Fibroblast of lung (primary cell): Measurements from ENCODE around the gene C19orf33. TPM values are rescaled to one million over a fixed set of nuclear protein-coding genes. Genes with fewer than 3 reads are reported as not detected.
A peak's percentile ranks its signal among the peaks of the same experiment; 100 is the strongest.

ENCODE experiments used
- DNase-seq, 2 donors: peaks; one replicate each; pipeline versions ENCODE4 v3.0.0 to v3.0.0-alpha.2; 2010; ENCODE audit warnings: low read depth in 2 of 2
- H2AFZ ChIP-seq: 2 replicates; pipeline ENCODE4 v1.5.1; 2012; ENCODE audit warnings: low read length, control low read depth, inconsistent platforms
- H3K27ac ChIP-seq: 2 replicates; pipeline ENCODE4 v1.5.1; 2011; ENCODE audit warnings: low read length, control low read depth; ENCODE audit not compliant: insufficient read depth
- H3K27me3 ChIP-seq: 2 replicates; pipeline ENCODE4 v1.5.1; 2011; ENCODE audit warnings: mild to moderate bottlenecking, low read length; ENCODE audit not compliant: control insufficient read depth, insufficient read depth
- H3K36me3 ChIP-seq: 2 replicates; pipeline ENCODE4 v1.5.1; 2011; ENCODE audit warnings: low read length; ENCODE audit not compliant: control insufficient read depth, insufficient read depth
- H3K4me1 ChIP-seq: 2 replicates; pipeline ENCODE4 v1.5.1; 2011; ENCODE audit warnings: low read length; ENCODE audit not compliant: control insufficient read depth, insufficient read depth; ENCODE audit errors: extremely low read depth
- H3K4me2 ChIP-seq: 2 replicates; pipeline ENCODE4 v1.5.1; 2011; ENCODE audit warnings: low read length, control low read depth; ENCODE audit not compliant: insufficient read depth; ENCODE audit errors: extremely low read depth
- H3K4me3 ChIP-seq, 4 experiments: fragments of 200-600 bp in 1 of 4; sonication (generic) in 1 of 4; replicated peaks in 1 of 4; 2 replicates each; pipeline ENCODE4 v1.5.1; 2011 to 2016; ENCODE audit warnings: low read length in 4 of 4, low read depth in 3 of 4, mild to moderate bottlenecking in 3 of 4, control low read depth in 2 of 4, inconsistent platforms in 1 of 4, mixed read lengths in 1 of 4; ENCODE audit not compliant: insufficient read depth in 1 of 4; ENCODE audit errors: control extremely low read depth in 1 of 4
- H3K79me2 ChIP-seq: 2 replicates; pipeline ENCODE4 v1.5.1; 2012; ENCODE audit warnings: mild to moderate bottlenecking, low read length, inconsistent platforms; ENCODE audit not compliant: control insufficient read depth, insufficient read depth
- H3K9ac ChIP-seq: 2 replicates; pipeline ENCODE4 v1.5.1; 2011; ENCODE audit warnings: mild to moderate bottlenecking, low read length, control low read depth; ENCODE audit not compliant: insufficient read depth
- H3K9me3 ChIP-seq: 2 replicates; pipeline ENCODE4 v1.5.1; 2012; ENCODE audit warnings: low read depth, low read length; ENCODE audit not compliant: control insufficient read depth, insufficient read depth
- H4K20me1 ChIP-seq: 2 replicates; pipeline ENCODE4 v1.5.1; 2011; ENCODE audit warnings: low read length; ENCODE audit not compliant: control insufficient read depth, insufficient read depth; ENCODE audit errors: extremely low read depth
- CTCF ChIP-seq, 2 donors: IDR thresholded peaks in 1 of 2; conservative IDR thresholded peaks in 1 of 2; 1 replicate in 1 of 2; 2 replicates in 1 of 2; pipeline ENCODE4 v1.5.1; 2011 to 2012; ENCODE audit warnings: low read length in 2 of 2, control low read depth in 1 of 2, inconsistent platforms in 1 of 2, low read depth in 1 of 2, mild to moderate bottlenecking in 1 of 2
- EZH2 ChIP-seq: IDR thresholded peaks from 2 replicates; pipeline ENCODE4 v1.5.1; 2012; ENCODE audit warnings: low read length, control low read depth, mild to moderate bottlenecking; ENCODE audit errors: missing control alignments
- polyA plus RNA-seq, 2 donors: library from polyadenylated mRNA; depleted of rRNA in 1 of 2; stranded (reverse) in 1 of 2; unstranded in 1 of 2; fragments of >200 nt; gene quantifications; 2 replicates each; pipeline ENCODE4 v1.2.1, GENCODE V29; 2011 to 2012; ENCODE audit warnings: missing spikeins in 1 of 2
- total RNA-seq: library from RNA; depleted of rRNA; stranded (reverse); fragments of >200 nt; gene quantifications from 2 replicates; pipeline ENCODE4 v1.2.1, GENCODE V29; 2014

Gene C19orf33
- total and polyA plus RNA-seq, 2 donors (not counting 1 experiment from before 2014, with no cell fraction given) = not detected

- DNase-seq = peak in 1 of 2 donors; percentile 33
- no peak overlapping the region for H3K9ac ChIP-seq
- no peaks in the 10 kb centered on the region for H3K79me2 ChIP-seq
- H3K4me2 ChIP-seq = no peak overlapping the region
- no peak overlapping the region for H3K4me3 ChIP-seq
- no peak for TF ChIP-seq CTCF (conservative IDR thresholded peaks at IDR 0.05 in 1 of 2, IDR thresholded peaks at IDR 0.05 in 1 of 2; ENCODE audit: low read depth in 1 of 2, low read length in 2 of 2)
- TF ChIP-seq EZH2 = no peak
- no peaks in the 10 kb centered on the region for H3K27me3 ChIP-seq
- H3K36me3 ChIP-seq = no peaks in the 10 kb centered on the region
- peaks cover 13% of the 10 kb centered on the region for H3K4me1 ChIP-seq
- no peaks in the 10 kb centered on the region for H3K9me3 ChIP-seq
- H3K27ac ChIP-seq = no peak overlapping the region
- H4K20me1 ChIP-seq = no peaks in the 10 kb centered on the region
- H2AFZ ChIP-seq = no peak overlapping the region
Observed at GRCh38 chr19:38265213-38265861, 38.7 kb upstream of the C19orf33 start.

GRCh38 chr19:38265921-38266429 is 38.1 kb upstream of the C19orf33 start:
- no peak for TF ChIP-seq CTCF (conservative IDR thresholded peaks at IDR 0.05 in 1 of 2, IDR thresholded peaks at IDR 0.05 in 1 of 2; ENCODE audit: low read depth in 1 of 2, low read length in 2 of 2)
- no peak for TF ChIP-seq EZH2
- no peaks in the 10 kb centered on the region for H4K20me1 ChIP-seq
- H3K27me3 ChIP-seq = no peaks in the 10 kb centered on the region
- peaks cover 17% of the 10 kb centered on the region for H3K4me1 ChIP-seq
- no peak overlapping the region for H3K4me2 ChIP-seq
- no peak for DNase-seq
- H3K27ac ChIP-seq = no peak overlapping the region
- H2AFZ ChIP-seq = no peak overlapping the region
- H3K9me3 ChIP-seq = no peaks in the 10 kb centered on the region
- no peak overlapping the region for H3K4me3 ChIP-seq
- H3K9ac ChIP-seq = no peak overlapping the region
- no peaks in the 10 kb centered on the region for H3K36me3 ChIP-seq
- H3K79me2 ChIP-seq = no peaks in the 10 kb centered on the region

- Histone ChIP-seq H4K20me1 (no peaks in the 10 kb centered on the region), H2AFZ (no peak overlapping the region), H3K4me1 (peaks cover 17% of the 10 kb centered on the region), H3K27me3 (no peaks in the 10 kb centered on the region), H3K9ac (no peak overlapping the region), H3K4me2 (no peak overlapping the region), H3K79me2 (no peaks in the 10 kb centered on the region), H3K27ac (no peak overlapping the region), H3K4me3 (no peak overlapping the region), H3K9me3 (no peaks in the 10 kb centered on the region), H3K36me3 (no peaks in the 10 kb centered on the region)
- TF ChIP-seq EZH2 (no peak), CTCF (conservative IDR thresholded peaks at IDR 0.05 in 1 of 2, IDR thresholded peaks at IDR 0.05 in 1 of 2; ENCODE audit: low read depth in 1 of 2, low read length in 2 of 2) (no peak)
- DNase-seq = peak; percentile 42 to 73
Observed at GRCh38 chr19:38266981-38267597, 37.0 kb upstream of the C19orf33 start.
